Suppressor macrophage treated with lipopolysaccharide for 4 hours (primary cell): ENCODE measurements around the gene CCNT2.
"Not testable (repeated sequence)": the region's sequence is repeated elsewhere in the genome, so short reads cannot be mapped to it uniquely, and the experiment has no call there.

Source experiments
- DNase-seq: peaks from one replicate; pipeline ENCODE4 v3.0.0-alpha.2; 2020

CCNT2 gene

DNA sequence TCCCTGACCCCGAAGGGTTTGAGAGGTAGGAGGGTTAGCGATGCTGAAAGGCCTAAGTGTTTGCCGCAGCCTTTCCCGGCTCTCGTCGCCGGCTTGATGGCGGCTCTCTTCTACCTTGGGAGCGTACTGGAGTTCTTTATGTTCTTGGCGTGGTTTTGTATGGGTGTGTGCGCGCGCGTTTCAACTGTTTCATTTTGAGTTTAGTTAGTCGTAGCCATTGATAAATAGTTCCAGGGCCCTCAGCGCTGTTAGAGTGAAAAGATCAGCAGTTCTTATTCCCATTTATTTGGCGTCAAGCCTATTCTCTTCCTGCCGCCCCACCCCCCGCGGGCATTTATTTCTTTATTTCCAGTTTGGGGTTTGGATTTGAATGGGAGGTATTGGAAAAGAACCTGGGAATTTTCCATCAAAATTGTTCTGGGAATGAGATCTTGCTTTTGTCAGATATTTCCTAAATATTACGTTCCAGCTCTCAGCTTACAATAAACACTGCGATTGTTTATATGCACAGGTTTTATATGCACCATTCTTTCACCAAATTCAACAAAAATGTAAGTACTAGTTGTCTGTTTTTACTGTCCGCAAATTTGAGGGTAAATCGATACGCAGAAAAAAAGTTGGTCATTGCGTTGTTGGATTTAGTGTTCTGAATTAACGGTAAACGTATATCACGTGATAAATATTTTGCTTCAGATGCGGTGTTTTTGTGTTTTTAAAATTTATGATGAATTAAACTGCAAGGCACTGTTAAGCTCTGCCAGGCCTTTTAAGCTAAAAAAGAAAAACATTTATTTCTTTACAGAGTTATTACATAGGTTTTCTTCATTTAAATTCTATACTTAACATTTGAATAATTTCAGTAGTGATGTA, 954 bp downstream of the CCNT2 start:
- DNase-seq, result peak; percentile 48

DNA sequence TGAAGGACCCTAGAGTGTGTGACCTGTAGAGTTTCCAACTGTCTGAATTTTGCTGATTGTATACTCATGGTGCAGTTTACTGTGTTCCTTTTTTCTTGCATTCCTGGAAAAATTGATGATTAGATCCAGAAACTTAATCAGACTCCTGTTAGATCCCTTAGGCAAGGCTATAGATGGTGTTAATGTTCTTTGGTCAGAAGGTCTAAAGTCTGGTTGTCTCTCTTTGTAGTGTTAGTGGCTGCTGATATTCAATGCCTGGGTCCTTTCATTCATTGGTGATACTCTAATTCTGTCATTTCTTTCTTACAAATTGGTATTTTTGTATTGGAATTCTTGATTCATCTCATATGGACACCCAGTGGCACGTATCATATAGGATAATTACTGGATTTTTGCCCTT, 6.3 kb downstream of the CCNT2 start:
- no peak for DNase-seq

DNA sequence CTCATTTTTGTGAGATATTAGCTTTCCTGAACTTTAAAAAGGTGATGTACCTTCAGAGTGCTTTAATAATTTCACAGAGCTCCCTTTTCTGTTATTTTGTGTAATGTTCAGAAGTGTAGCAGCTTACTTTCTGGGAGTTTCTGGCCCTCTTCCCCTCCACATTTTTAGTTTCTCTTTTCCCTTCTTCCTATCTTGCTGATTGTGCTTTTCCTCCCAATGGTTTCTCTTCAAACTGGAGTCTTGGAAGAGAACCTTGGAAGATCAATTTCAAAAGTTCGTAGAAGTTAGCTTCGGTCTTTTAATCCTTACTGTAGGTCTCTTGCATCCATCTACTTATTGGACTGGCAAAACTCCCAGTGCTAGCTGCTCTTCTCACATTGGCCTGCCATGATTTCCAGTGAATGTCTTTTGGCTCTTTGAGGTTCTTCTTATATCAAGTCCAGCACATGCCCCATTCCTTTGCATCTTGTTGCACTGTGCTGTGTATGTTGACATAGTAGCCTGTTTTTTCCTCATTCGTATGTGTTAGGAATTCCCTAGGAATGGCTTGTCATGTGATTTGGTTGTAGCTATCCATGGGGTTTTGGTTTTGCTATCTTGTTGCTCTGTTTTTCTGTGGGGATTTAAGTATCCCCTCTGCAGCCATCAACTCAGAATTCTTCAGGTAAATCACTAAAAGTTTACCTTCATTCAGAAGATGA, 7.8 kb downstream of the CCNT2 start:
- no peak for DNase-seq

DNA sequence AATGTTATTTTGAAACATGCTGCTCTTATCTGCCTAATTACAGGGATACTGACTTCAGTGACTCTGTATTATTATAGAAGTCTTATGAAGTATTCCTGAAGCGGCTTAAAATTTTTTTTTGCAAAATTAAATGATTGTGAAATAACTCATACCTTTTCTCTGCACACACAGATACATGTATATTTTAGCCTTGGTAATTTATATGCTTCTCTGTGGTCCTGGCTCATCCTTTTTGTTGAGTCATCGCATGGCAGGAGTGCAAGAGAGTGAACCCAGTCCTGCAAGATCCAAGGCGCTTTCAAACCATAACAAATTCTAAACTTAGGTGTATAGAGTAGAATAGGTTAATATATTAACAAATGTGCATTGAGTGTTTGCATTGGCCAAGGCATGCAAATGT, 8.6 kb downstream of the CCNT2 start:
- no peak for DNase-seq

DNA sequence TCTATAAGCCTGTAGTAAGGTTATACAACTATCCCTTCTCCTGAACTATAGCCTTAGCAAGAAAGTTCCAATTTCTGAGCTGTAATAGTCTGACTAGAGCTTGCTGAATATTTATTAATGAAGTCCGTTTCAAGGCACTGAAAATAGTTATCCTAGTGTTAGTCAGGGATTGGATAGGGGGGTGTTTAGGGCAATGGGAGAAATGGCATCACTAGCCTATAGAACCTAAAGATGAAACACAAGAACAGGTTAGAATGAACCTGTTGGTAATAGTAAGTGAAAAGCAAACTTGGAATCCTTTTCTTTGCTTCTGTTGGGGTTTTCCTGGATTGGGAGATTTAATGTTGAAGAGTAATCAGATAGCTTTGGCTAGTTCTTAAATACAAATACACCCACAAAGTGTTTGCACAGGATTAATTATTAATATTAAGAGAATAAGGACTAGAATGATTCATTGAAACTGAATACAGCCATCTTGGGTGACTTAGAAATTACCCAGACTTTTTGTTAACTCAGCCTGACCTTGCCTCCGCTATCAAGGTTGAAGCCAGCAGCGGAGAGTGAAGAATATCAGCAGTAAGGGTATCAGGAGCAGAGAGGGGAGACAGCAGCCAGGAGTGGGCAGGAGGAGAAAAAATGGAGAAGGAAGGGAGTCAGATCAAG, 14.4 kb downstream of the CCNT2 start:
- DNase-seq, result no peak

DNA sequence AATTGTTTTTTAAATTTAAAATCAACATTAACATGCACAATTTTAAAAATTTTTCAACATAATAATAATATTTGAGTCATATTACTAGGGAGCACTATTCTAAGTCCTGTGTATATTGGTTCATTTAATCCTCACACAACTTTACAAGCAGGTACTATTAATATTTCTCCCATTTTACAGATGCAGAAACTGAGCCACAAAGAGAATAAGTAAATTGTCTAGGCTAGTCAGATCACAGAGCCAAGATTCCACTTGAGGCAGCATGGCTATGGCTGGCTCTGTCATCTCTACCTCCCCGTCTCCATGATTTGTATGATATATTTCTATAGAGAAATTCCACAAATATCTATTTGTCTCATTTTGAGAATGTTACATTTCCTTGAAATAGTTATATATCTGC, 15.1 kb downstream of the CCNT2 start:
- no peak for DNase-seq

DNA sequence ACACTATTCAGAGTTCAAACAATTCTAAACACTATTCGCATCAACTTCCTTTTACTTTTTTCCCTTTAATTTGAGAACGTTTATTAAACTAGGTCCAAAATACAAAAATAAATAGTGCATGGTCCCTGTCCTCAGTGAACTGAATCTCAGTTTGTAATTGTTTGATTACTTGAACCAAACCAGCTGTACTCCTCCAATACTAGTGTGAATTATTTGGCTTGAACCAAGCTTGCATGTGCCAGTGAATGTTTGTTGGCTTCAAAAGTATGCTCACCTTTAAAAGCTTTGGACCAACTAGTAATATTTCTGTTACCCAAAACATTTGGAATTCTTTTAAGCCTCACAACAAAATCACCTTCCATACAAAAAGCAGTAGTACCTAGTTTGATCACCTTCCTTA, 15.5 kb downstream of the CCNT2 start:
- no peak for DNase-seq

DNA sequence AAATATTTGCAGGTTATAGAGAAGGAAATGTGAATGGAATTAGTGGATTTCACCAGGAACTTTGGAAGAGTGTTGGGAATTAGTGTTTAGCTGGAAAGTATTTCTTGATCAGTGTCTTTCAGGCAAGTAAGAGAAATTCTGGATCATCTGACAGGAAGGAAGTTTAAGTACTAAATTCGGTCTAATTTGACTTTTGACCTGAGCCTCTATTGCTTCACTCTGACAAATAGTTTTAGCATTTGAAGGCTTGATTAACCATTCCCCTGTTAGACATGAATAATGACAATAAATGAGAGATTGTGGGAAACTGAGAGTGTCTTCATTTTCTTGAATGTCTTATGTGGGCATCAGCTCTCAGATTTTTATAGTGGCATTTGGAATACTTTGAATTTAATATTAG, 16.0 kb downstream of the CCNT2 start:
- peak; percentile 28 for DNase-seq

DNA sequence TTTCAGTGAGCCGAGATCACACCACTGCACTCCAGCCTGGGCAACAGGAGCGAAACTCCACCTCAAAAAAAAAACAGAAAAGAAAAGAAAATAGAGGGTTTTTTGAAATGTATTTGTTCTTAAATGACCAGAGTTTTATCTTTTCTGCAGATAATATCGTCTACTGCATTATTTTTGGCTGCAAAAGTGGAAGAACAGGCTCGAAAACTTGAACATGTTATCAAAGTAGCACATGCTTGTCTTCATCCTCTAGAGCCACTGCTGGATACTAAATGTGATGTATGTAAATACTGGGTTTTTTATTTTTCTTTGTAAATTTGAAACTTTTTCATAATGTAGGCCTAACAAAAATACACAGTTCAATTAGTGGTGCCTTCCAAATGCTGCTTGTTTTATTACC, 18.1 kb downstream of the CCNT2 start:
- no peak for DNase-seq

DNA sequence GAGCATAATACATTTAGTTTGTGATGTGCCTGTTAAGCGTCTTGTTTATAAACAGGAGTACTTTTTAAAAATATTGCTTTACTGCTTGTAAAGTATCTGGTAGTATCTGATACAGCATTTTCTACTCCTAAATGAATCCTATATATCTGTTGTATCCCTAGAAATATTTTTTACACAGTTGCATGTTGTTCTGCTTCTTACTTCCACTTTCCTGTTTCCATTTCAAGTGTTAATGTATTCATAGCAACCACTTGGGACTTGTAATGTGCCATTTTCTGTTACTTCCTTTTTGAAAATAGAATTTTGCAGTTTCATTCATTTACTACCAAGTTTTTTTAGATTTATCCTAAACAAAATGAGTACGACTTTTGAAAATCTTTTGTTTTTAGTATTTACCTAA, 24.9 kb downstream of the CCNT2 start:
- peak; percentile 74 for DNase-seq

DNA sequence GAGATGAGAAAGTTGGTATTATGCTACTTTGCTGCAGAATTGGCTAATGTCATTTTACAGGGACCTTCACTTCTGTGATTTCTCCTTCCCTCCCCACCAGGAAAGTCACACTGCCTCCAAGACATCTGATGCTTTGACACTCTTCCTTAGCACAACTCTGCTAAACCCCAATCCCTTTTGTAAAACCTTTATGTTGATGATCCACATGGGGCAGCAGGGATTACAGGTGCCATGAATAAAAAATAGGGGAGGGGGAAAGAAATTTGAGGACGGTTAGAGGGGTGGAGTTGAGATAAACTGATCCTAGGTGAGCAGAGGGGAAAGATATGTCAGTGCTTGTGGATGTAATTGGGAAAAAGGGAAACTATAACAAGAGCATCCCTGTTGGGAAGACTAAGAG, 26.4 kb downstream of the CCNT2 start:
- no peak for DNase-seq

DNA sequence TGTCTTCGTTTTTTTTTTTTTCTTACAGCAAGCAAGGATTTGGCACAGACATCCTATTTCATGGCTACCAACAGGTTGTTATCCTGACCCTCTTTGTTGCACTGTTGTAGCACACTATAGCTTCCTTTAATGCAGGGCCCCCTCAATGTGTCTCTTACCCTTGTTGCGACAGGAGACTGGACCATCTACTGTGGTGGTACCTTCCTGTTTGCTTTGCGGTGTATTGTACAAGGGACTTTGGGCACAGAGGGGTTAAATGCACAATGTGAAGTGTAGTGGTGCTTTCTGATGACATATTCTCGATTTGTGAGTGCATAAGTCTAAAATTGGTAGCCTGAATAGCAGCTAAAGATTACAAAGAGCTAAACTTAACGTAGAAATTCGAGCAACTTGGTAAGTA, 27.5 kb downstream of the CCNT2 start:
- no peak for DNase-seq

DNA sequence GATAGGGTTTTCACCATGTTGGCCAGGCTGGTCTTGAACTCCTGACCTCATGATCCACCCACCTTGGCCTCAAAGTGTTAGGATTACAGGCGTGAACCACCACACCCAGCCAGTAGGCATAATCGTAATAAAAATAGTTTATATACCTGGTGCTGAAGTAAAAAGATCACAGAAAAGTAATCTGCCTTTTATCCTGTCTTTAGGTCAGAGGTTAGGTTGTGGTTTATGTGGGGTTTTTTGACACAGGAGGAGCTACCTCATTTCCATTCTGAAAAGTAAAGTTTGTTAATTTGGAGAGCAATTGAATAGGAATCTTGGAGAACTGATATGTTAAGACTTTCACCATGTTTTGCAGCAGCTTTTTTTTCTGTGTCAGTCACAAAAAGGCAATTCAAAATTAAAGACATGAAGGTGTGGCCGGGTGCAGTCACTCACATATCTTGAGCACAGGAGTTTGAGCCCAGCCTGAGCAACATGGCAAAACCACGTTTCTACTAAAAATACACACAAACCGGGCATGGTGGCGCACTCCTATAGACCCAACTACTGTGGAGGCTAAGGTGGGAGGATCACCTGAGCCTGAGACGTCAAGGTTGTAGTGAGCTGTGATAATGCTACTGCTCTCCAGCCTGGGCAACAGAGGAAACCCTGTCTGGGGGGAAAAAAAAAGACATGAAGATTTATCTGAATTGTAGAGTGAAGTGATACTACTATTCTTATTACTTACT, 31.5 kb downstream of the CCNT2 start:
- DNase-seq, result no peak

DNA sequence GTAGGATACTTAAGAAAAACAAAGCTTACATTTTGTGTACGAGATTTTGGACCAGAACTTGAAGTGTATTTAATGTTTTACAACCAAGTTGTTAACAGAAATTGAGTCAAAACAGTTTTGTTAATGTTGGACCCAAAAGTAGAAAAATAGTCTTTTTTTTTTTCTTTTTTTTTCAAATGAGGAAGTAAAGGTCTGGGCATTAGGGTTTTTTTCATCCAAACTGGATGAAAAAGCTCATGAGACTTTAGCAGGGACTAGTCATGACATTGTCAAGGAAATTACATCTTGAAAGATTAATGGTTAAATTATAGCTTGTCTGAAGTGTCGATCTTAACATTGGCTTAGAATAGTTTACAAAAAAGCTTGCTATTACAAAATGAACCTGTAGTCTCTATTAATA, 32.3 kb downstream of the CCNT2 start:
- DNase-seq, result peak; percentile 22

DNA sequence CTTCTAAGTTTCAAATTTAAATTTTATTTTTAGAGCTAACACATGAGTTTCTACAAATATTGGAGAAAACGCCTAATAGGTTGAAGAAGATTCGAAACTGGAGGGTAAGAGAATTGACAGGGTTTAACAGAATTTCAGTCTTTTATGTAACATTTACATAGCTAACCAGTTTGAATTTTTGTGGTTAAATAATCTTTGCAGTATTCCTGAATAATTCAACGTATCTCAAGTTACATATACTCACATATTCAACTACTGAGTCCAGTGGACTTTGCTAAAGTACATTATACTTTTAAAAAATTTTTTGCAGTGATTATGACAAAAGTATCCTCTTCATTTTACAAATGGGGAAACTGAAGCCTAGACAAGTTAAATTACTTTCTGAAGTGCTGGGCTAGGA, 34.0 kb downstream of the CCNT2 start:
- DNase-seq, result no peak

DNA sequence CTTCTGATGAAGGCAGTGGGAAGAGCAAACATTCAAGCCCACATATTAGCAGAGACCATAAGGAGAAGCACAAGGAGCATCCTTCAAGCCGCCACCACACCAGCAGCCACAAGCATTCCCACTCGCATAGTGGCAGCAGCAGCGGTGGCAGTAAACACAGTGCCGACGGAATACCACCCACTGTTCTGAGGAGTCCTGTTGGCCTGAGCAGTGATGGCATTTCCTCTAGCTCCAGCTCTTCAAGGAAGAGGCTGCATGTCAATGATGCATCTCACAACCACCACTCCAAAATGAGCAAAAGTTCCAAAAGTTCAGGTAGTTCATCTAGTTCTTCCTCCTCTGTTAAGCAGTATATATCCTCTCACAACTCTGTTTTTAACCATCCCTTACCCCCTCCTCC, 35.4 kb downstream of the CCNT2 start:
- no peak for DNase-seq

DNA sequence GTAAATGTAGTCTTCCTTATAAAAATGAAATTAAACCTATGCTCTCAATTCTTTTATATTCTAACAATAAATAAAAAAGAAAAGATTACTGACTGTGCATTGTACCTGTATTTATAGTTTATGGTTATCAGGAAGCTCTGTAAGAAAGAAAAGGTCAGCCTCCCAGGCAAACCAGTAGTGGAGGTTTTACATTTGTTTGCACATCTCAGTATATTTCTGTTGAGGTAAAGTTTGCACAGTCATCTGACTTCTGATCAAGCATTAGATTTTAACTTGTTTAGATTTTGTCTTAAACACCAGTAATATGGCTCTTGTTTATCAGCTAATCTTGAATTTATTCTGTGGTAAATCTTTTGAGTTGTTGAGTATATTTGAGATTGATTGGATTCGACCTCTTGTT, 37.1 kb downstream of the CCNT2 start:
- no peak for DNase-seq

DNA sequence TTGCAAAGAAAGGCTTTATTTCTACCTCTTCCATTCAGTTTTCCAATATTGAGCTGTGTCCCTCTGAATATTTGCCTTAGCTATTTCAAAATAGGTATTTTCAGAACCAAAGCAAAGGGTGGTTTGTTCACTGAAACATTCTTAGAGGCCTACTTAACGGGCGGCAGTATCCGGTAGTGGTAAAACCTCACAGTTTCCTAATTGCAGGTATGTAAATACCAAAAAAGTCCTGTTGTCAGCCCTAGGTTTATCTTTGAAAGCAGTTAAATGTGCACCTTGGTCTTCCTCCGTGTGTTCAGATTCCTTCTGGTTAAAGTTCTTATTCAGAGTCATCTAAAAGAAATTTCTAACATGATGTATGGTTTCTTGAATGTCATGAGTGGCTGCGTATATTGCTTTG, 38.9 kb downstream of the CCNT2 start:
- DNase-seq, result no peak

DNA sequence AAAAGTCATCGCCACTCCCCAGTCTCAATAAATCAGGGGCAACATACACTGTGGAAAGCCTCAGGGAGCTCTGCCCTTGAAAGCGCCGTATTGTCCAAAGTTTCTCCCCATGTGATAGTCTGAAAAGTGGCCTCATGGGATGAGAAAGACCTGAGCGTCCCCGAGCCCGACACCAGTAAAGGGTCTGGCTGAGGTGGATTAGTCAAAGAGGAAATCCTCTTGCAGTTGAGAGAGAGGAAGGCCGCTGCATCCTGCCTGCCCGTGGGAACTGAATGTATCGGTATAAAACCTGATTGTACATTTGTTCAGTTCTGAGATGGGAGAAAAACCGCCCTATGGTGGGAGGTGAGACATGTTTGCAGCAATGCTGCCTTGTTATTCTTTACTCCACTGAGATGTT, 48.5 kb downstream of the CCNT2 start:
- DNase-seq, result not testable (repeated sequence)

DNA sequence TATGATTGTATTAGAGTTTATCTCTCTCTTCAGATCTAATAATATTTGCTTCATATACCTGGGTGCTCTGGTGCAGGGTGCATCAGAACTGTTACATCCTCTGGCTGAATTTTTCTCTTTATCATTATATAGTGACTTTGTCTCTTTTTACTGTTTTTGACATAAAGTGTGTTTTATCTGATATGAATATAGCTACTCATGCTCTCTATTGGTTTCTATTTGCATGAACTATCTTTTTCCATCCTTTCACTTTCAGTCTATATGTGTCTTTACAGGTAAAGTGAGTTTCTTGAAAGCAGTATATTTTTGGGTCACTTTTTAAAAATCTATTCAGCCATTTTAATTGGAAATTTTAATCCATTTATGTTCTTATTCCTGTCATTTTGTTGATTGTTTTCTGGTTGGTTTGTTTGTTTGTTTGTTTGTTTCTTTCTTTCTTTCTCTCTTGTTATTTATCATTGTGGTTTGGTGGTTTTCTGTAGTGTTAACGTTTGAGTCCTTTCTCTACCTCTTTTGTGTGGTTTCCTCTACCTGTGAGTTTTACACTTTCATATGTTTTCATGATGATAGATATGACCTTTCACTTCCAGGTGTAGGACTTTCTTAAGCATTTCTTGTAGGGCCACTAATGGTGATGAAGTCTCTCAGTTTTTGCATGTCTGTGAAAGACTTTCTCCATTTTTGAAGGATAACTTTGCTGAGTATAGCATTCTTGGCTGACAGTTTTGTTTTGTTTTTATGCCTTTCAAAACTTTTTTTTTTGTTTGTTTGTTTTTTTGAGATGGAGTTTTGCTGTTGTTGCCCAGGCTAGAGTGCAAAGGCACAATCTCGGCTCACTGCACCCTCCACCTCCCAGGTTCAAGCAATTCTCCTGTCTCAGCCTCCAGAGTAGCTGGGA, 54.9 kb downstream of the CCNT2 start:
- DNase-seq, result no peak

DNA sequence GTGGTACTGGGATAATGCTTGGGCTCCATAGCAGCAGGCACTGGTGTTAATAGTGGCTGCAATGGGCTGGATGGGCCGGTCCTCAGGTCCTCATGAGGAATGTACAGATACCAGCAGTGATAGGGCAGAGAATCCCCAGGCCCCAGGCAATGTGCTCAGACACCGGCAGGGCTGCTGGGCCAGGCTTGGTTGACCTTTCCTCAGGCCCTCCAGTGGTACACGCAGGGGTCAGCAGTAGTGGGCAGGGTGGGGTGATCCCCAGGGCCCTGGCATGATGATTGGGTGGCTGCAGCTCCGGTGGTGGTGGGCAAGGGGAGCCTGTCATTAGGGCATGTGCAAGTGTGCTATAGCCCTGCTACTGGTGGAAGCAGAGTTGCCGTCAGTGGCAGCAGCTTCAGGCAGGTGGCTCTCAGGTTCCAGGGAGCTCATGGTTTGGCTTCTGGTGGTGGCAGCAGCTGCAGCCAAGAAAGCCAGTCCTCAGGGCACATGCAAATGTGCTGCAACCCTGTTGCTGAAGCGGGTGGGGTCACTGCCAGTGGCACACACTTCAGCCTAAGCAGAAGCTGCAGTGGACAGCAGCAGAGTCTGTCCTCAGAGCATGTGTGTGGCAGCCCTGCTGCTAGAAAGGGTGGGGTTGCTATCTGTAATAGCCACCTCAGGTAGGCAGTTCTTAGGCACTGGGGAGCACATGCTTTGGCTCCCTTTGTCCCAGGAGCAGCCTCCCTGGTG, 56.8 kb downstream of the CCNT2 start:
- no peak for DNase-seq
